HEK293 (cell line): ENCODE results near the gene TBC1D16.

Experiments used
- ZNF830 ChIP-seq: fragments of 450-650 bp; IDR thresholded peaks from 2 replicates; pipeline ENCODE4 v1.5.0; 2018; ENCODE audit warnings: missing biosample characterization, missing genetic modification characterization, low read depth, mild to moderate bottlenecking, moderate library complexity
- TF ChIP-seq, protein P1 (sequence below): sonication (generic); formaldehyde crosslinking; IDR thresholded peaks from 2 replicates; pipeline ENCODE4 v1.8.1; 2022; ENCODE audit warnings: mild to moderate bottlenecking, moderate library complexity, missing genetic modification reagents
- TF ChIP-seq, protein P2 (sequence below): fragments of 450-650 bp; formaldehyde crosslinking; IDR thresholded peaks from 2 replicates; pipeline ENCODE4 v1.5.1; 2016; ENCODE audit warnings: missing biosample characterization, missing genetic modification characterization

DNA sequence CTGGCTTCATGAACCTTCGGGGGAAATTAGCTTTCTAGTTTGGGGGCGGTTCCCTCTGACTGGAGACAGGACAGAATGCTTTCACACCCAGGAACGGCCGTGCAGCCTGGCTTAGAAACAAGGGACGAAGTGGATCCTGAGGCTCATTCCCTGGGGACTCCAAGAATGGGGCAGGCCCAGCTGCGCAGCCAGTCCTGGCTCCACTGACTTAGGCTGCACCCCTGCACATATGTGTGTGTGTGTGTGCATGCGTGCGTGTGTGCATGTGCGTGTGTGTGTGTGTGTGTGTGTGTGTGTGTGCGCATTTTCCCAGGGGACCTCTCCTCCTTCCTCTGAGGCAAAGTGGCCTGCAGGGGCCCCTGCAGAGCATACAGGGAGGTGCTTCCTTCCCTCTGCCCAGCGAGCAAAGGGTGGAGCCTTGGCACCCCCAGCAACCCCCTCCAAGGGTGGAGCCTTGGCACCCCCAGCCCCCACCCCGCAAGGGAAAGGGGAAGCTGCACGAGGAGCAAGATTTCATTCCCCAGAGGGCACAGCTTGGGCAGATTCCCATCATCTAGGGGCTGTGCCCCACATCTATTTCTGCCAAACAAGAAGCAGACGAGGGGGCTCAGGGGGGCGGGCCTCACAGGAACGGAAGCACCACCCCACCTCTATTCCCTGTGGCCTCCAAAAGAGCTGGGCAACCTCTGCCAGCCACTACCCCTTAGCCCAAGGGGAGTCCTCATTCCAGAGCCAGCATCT is 98.9 kb downstream of the TBC1D16 start:
- TF ChIP-seq, protein P1, sequence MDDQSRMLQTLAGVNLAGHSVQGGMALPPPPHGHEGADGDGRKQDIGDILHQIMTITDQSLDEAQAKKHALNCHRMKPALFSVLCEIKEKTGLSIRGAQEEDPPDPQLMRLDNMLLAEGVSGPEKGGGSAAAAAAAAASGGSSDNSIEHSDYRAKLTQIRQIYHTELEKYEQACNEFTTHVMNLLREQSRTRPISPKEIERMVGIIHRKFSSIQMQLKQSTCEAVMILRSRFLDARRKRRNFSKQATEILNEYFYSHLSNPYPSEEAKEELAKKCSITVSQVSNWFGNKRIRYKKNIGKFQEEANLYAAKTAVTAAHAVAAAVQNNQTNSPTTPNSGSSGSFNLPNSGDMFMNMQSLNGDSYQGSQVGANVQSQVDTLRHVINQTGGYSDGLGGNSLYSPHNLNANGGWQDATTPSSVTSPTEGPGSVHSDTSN (CRISPR knock-in tag): no peak
- no peak for TF ChIP-seq ZNF830 (tag by site-specific recombination)
- TF ChIP-seq, protein P2, sequence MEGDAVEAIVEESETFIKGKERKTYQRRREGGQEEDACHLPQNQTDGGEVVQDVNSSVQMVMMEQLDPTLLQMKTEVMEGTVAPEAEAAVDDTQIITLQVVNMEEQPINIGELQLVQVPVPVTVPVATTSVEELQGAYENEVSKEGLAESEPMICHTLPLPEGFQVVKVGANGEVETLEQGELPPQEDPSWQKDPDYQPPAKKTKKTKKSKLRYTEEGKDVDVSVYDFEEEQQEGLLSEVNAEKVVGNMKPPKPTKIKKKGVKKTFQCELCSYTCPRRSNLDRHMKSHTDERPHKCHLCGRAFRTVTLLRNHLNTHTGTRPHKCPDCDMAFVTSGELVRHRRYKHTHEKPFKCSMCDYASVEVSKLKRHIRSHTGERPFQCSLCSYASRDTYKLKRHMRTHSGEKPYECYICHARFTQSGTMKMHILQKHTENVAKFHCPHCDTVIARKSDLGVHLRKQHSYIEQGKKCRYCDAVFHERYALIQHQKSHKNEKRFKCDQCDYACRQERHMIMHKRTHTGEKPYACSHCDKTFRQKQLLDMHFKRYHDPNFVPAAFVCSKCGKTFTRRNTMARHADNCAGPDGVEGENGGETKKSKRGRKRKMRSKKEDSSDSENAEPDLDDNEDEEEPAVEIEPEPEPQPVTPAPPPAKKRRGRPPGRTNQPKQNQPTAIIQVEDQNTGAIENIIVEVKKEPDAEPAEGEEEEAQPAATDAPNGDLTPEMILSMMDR (tag by site-specific recombination): no peak
